Esophagus squamous epithelium (tissue), 4 donors: ENCODE results near the gene ENPP3.

Source experiments
- CTCF ChIP-seq, 6 experiments: fragments of 450-650 bp in 4 of 6; fragments of 200-600 bp in 2 of 6; sonication (generic) in 2 of 6; IDR thresholded peaks; one replicate each; pipeline ENCODE4 v1.5.1; 2016 to 2019; ENCODE audit warnings: antibody characterized with exemption in 6 of 6, mild to moderate bottlenecking in 4 of 6, moderate library complexity in 4 of 6
- POLR2A ChIP-seq, 4 donors: fragments of 450-650 bp; IDR thresholded peaks; one replicate each; pipeline ENCODE4 v1.6.1; 2017; ENCODE audit warnings: antibody characterized with exemption in 4 of 4, mild to moderate bottlenecking in 4 of 4, moderate library complexity in 3 of 4

- TF ChIP-seq CTCF (IDR thresholded peaks at IDR 0.05): no peak
- no peak for TF ChIP-seq POLR2A (IDR thresholded peaks at IDR 0.05)
Observed at GRCh38 chr6:131762984-131763383, 125.9 kb downstream of the ENPP3 start.
